GM18868 (cell line): ENCODE measurements around the gene ATOX1.
"Not testable (repeated sequence)": the region's sequence is repeated elsewhere in the genome, so short reads cannot be mapped to it uniquely, and the experiment has no call there.

Experiments used
- ATAC-seq: cut with Tn5 transposase; IDR thresholded peaks from one replicate; pipeline ENCODE4 v1.9.1; 2021; ENCODE audit warnings: mild to moderate bottlenecking, moderate library complexity; ENCODE audit not compliant: unreplicated experiment

The ATOX1 gene

DNA sequence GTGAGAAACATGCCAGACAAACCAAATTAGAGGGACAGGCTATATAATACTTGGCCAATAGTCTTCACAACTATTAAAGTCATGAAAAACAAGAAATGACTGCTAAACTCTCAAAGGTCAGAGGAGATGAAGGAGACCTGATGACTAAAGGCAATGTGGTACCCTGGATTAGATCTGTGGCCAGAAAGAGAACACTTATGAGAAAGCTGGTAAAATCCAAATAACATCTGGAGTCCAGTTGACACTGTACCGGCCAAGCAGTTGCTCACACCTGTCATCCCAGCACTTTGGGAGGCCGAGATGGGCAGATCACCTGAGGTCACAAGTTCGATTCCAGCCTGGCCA, 24.4 kb downstream of the ATOX1 start:
- ATAC-seq: no peak

DNA sequence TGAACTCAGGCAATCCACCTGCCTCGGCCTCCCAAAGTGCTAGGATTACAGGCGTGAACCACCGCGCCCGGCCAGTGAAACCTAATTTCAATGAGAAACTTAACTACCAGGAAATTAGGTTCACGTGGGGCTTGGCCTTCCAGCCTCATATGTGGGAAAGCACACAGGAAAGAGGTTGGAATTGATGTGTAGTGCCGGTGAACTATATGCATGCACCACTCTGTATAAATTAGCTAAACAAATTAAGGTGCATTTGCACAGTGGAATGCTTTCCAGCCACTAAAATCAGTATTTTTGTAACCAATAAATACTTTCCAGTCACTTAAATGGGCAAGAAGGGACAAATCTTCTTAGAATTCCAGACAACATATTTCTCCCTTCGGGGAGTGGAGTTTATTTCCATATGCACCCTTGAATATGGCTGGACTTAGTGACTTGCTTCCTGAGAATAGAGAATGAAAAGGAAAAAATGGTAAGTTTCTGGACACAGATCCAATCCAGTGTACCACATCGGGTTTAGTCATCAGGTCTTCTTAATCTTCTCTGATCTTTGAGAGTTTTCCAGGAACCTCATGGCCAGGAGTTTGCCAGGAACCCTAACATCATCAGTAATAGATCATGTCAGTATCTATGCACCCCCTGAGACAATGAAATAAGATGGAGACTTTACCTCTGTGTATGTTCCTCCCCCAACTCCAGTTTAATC, 24.9 kb downstream of the ATOX1 start:
- no peak for ATAC-seq

DNA sequence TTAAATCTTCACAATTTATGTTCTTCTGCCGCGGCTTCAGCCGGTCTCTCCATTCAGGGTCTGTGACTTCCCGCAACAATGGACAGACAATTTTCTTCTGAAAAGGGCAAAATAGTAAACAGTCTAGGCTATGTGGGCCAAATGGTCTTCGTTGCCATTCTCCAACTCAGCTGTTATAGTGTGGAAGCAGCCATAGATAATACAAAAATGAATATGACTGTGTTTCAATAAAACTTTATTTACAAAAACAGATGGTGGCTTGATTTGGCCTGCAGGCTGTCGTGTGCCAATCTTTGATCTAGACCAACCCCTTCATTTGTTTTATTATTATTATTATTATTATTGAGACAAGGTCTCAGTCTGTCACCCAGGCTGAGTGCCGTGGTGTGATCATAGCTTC, 28.1 kb downstream of the ATOX1 start:
- no peak for ATAC-seq

DNA sequence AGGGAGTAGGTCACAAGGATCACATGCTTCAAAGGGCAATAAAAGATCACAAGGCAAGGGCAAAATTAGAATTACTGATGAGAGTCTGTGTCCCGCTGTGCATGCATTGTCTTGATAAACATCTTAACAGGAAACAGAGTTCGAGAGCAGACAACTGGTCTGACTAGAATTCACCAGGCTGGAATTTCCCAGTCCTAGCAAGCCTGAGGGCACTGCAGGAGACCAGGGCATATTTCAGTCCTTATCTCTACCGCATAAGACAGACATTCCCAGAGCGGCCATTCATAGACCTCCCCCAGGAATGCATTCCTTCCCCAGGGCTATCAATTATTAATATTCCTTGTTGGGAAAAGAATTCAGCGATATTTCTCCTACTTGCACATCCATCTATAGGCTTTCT, 28.8 kb downstream of the ATOX1 start:
- ATAC-seq: not testable (repeated sequence)

DNA sequence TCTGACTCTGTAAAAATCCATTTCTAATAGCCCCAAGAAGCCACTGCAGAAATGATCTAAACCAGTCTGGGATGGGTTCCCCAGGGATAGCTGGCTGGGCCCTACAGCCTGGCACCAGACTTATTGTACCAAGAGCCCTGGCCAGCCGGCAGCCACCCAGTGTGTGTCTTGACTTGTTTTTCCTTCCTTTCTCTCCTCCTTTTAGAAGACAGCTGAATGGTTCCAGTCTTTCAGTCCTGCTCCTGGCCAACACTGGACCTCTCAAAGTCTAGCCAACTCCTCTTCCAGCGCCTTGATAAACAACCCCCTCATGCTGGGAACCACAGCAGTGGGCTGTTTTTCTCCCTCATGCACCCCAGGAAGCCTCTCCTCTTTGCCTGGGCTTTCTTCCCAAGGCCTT, 34.1 kb downstream of the ATOX1 start:
- no peak for ATAC-seq

DNA sequence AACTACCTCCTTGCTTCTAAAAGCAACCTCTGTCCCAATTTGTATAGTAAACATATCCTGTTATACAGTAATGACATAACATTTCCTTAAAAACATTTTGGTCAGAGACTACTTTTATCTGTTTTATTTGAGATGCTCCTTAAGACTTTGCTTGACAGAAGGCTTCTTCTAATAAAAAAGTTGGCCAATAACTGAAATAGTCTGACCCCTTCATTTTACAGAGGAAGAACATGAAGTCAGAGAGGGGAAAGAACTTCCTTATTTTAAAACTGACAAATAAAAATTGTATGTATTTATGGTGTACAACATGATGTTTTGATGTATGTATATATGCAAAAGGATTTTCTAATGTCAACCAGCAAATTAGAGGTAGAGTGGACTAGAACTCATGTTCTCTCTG, 35.9 kb downstream of the ATOX1 start:
- no peak for ATAC-seq

DNA sequence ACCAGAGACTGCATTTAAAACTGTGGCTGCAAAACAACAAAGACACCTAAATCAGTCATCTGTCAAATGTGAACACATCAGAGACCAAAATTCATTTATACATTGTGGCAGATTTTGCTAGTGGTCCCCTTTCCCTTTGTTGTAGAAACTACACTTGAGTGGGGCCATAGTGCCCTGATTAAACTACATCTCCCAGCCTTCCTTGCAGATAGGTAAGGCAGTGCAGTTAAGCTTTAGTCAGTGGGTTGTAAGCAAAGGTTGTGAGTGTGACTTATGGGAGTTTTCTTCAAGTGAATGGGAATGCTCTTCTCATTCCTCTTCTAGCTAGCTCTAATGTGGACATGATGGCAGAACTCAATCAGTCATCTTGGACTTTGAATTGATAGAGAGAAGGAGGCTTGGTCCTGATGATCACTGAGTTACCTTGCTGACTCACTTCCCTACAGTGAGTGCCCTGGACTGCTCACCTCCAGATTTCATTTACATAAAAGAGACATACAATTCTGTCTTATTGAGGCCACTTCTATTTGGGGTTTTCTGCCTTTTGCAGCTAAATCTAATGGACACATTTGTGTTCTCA, 36.5 kb downstream of the ATOX1 start:
- ATAC-seq: peak; percentile 20

DNA sequence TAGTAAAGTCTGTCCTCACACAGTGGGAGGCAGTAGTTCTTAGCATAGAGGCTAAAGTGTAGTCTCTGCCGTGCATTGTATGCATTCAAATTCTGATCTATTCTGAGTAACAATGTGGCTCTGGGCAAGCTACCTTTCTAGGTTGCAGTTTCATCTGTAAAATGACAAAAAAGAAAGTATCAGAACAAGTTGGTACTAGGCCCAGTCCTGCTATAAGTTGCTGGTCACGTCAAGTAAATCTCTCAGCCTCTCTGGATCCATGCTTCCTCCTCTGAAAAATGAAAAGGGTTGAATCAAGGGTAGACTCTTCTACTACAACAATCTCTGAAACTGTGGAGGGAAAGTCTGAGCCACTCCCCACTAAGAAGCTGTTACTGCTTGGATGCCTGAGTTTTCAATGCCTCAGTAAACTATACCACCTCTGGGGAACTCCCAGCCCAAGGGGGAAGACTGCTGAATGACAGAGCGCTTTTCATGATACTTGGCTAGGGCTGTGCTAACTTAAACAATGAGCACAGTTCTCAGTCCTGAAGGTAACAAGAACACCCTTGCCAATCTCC, 37.3 kb downstream of the ATOX1 start:
- ATAC-seq: peak; percentile 87

DNA sequence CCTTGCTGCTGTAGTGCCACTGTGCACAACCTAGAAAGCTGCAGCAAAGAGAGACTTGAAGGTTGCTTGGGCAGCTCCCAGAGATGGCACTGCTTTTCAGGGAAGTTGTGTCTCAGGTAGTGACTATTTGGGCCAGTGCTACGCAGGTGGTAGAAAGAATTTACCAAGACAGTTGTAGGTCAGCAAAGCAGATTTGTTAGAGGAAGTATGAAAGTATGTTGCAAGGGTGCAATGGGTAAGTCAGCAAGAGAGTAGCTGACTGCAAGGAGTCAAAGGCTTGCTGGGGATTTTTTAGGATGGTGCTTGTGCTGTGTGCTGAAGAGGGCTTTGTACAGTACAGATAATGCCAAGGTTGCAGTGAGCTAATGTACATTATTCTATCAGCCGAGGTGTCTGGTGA, 38.2 kb downstream of the ATOX1 start:
- ATAC-seq: no peak

DNA sequence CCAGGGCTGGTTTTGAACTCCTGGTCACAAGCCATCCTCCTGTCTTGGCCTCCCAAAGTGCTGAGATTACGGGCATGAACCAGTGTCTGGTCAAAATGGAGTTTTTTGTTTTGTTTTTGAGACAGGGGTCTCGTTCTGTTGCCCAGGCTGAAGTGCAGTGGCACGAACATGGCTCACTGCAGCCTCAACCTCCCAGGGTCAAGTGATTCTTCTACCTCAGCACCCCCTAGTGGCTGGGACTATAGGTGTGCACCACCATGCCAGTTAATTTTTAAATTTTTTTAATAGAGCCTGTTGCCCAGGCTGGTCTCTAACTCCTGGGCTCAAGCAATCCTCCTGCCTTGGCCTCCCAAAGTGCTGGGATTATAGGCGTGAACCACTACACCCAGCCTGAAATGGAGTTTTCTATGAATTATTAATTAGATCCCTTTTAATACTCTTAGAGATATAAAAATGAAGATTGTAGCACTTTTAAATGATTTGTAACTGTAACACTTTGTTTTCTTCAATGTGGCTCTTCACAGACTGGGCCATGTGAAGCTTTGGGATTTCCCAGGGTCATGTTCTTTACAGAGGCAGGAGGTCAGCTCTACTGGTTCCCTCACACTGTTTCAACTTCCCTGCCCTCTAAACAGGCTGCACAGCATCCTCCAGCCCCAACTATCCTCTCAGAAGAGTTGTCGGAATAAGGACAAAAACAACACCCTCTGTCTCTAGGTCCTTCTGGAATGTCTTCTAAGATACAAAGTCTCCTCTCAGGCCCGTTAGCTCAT, 39.0 kb downstream of the ATOX1 start:
- ATAC-seq: no peak

DNA sequence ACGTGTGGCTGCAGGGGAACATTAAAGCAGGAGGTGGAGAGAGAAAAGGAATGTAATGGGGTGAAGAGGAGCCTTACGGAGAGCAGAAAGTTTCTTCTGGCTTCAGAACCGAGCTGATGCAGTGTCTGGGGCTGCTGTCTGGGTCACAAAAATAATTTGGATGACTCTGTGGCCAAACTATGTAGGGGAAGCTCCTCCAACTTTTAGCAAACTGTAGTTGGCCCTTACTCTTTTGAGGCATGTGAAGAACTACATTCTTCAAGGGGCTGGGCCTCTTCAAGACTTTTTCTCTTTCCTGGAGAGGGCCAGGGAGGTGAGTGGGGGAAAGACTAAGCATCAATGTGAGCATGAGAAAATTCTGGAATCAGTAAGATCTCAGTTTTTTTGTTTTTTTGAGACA, 39.8 kb downstream of the ATOX1 start:
- ATAC-seq: no peak

DNA sequence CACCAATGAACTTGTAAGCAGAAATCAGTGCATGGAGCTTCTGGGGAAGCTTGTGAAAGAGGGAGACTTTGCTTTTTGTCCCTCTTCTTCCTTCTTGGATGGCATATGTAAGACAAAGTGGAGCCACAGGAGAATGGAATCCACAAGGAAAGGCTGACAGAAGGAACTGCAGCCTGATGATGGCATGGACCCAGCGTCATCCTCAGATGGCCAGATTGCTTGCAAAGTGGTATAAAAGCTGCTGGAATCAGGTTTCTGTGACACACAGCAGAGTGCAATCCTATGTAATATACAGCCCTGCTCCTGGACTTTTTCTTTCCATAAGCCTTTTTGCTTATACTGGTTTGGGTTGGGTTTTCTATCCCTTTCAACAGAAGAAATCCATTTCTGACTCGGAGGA, 40.3 kb downstream of the ATOX1 start:
- ATAC-seq: no peak

DNA sequence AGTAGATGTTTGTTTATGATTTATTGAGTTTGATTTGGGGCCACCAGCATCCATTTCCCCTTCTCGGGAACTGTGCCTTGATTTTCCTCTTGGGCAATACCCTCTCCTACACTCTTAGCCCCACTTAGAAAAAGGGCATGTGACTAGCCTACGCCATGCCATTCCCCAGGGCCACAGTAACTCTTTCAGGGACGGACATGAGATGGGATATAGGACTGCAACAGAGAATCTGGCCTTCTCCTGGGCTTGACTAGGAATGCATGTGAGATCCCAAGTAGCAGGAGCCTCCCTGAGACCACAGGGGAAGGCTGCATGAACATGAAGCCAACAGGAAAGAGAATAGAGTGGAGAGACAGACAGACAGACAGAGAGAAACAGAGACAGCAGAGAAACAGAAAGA, 41.0 kb downstream of the ATOX1 start:
- no peak for ATAC-seq

DNA sequence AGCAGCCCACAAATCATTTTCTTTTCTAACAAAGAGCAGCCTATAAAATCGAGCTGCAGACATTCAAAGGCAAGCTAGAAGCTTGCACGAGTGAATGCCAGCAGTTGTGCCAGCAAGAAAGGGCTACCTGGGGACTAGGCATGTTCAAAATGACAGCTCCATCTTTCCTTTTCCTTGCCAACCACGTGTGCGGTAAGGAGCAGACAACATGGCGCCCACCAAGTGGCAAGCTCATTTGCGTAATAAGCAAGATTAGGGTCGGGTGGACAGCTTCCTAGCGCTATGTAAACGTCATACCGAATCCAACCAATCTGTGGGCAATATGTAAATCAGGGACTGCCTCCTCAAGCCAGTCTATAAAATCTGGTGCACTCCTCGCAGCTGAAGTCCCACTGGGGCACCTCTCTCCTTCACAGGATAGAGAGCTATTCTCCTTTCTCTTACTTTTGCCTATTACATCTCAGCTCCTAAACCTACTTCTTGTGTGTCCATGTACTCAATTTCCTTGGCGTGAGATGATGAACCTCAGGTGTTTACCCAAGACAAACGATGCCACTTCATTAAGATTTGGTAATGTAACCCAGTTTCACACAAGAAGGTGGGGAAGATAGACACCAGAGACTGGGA, 49.2 kb downstream of the ATOX1 start:
- ATAC-seq: no peak

DNA sequence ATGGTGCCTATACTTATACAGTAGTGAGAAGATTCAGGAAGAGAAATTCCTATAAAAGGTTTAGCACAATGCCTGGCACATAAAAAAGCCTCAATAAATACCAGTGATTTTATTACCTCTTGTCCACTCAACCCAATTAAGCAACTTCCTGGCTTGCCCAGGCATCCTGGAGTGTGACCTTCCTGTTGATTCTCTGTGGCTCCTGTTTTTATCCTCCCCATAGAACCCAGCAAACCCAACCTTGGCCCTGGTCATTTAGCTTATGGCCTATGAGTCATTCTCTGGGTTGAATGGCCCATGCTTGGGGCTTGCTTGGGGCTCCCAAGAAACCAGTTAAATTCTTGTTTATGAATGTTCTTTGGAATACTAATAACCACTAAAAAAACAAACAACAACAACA, 50.3 kb downstream of the ATOX1 start:
- no peak for ATAC-seq

DNA sequence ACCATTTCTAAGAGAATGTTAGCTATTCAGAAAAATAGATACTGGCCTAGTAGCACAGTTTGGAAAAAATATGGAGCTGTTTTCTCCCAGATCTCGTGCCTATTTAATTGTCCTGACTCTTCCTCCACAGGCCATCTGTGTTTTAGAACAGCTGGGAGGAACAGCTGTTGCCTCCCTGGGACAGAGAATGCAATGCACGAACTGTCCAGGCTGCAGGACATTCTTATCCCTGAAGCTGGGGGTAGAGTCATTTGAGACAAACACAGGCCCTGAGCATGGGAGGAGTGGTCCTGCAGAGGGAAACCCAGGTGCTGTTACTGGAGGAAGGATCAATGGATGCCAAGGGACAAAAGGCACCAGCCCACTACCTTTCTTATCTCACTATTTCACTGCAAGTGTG, 50.9 kb downstream of the ATOX1 start:
- ATAC-seq: no peak

DNA sequence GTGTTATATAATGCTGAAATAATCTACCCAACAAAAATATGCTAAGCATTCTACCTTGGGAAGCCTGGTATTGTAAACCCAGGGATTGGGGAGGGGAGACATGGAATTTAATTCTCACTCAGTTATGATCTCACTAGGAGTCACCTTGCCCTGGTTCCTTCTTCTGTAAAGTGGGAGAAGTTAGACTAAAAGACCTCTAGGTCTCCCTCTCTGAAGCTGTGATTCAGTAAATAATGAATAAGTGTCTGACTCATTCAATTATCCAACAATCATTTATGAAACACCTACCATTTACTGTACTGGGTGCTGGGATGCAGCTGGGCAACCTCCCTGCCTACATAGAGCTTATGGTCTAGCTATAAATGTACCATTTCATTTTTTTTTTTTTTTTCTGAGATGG, 51.5 kb downstream of the ATOX1 start:
- no peak for ATAC-seq

DNA sequence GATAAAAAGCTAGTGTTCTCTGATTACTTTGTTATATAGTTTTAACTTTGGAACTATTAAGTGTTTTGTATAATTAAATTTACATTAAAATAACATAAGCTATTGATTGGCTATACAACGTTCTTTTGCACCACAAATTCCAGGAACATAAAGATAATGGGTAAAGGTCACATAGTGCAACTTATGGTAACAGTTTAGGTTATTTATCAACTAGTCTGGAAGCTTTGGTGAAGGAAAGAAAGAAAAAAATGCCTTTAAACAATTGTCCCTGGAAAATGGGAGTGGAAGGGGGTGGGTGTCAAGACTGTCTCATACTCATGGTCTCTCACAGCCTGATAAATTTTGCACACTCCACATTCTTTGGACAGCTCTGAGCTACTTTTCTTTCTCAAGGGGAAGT, 54.7 kb downstream of the ATOX1 start:
- ATAC-seq: no peak

DNA sequence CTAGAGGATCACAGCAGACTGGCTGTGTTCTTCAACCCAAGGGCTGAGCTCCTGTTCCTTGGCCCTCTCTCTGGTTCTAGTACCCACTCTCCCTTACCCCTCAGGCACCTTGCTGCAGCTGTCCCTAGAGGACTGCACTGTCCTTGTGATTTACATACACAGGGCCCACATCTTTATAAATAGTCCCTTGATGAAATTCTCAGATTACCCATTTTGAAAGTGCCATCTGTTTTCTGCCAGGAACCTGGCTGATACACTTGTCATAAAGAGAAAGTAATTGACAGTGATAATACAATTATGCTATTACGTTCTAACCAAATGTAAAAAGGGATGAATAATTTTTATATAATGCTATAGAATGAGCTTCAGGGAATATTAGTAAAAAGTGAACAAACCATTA, 55.2 kb downstream of the ATOX1 start:
- ATAC-seq: peak; percentile 93

DNA sequence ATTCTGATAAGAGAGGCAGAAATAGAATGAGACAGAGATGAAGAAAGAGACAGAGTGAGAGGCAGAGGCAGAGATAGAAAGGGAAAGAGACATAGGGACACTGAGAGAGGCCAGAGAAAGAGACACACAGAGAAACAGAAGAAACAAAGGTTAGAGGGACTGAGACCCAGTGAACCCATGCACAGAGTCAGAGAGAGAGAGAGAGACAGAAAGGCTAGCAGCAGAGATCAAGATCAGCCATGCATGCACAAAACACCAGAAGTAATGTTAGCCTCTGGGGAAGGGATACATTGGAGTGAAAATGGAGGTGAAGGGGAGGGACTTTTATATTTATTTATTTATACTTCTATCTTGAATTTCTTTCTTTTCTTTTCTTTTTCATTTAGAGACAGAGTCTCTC, 57.6 kb downstream of the ATOX1 start:
- ATAC-seq: peak; percentile 42

DNA sequence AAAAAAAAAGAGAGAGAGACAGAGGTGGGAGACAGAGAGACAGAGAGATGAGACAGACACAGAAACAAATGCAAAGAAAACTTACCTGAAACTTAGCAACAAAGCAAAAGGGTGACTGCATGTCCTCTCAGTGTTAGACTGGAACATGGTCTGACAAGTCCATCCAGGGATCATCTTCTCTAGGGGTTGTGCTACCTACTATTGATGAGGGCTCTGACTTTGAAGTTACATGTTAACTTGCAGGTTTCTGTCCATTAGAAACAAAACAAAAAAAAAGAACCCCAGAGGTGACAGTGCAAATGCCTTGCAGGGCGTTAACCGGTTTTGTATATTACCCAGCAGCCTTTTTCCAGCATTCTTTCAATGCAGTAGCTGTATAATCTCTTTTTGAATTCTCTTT, 58.1 kb downstream of the ATOX1 start:
- no peak for ATAC-seq
